Ectodermal cell (in vitro differentiated cells): ENCODE results near the gene RBM33.

Experiments
- H3K27ac ChIP-seq: 2 replicates; pipeline ENCODE4 v1.7.0; 2013; ENCODE audit warnings: mild to moderate bottlenecking, low read depth, low read length; ENCODE audit not compliant: insufficient read depth, poor library complexity, severe bottlenecking
- H3K27me3 ChIP-seq: 2 replicates; pipeline ENCODE4 v1.7.0; 2013; ENCODE audit warnings: mild to moderate bottlenecking, low read length; ENCODE audit not compliant: insufficient read depth, control insufficient read depth, poor library complexity, severe bottlenecking
- H3K36me3 ChIP-seq: one replicate; pipeline ENCODE4 v1.7.0; 2013; ENCODE audit warnings: low read length; ENCODE audit not compliant: control insufficient read depth, insufficient read depth
- H3K4me1 ChIP-seq: one replicate; pipeline ENCODE4 v1.7.0; 2013; ENCODE audit warnings: low read length; ENCODE audit not compliant: control insufficient read depth, insufficient read depth
- H3K4me3 ChIP-seq: 2 replicates; pipeline ENCODE4 v1.7.0; 2013; ENCODE audit warnings: low read depth, low read length, control low read depth; ENCODE audit not compliant: insufficient read depth
- H3K9me3 ChIP-seq: 2 replicates; pipeline ENCODE4 v1.7.0; 2013; ENCODE audit warnings: mild to moderate bottlenecking, low read length, moderate library complexity; ENCODE audit not compliant: control insufficient read depth
- WGBS, 2 experiments: methylation state at CpG; one replicate each; pipeline ENCODE4 v1.1.7; 2013; ENCODE audit warnings: missing lambda C conversion rate in 2 of 2; 5-methylcytosine and 5-hydroxymethylcytosine counted together

RBM33 gene

GRCh38 chr7:155743177-155743576, 98.7 kb downstream of the RBM33 start:
- Histone ChIP-seq H3K27ac (no peak overlapping the region), H3K4me1 (no peaks in the 10 kb centered on the region), H3K36me3 (peaks cover 56% of the 10 kb centered on the region), H3K4me3 (no peak overlapping the region), H3K27me3 (no peaks in the 10 kb centered on the region), H3K9me3 (no peaks in the 10 kb centered on the region)
- WGBS, 2 experiments = 96 to 100% methylated on average over 3 of the region's 4 CpGs

- no peaks in the 10 kb centered on the region for H3K4me1 ChIP-seq
- no peaks in the 10 kb centered on the region for H3K9me3 ChIP-seq
- H3K36me3 ChIP-seq = peaks cover 47% of the 10 kb centered on the region
- no peak overlapping the region for H3K4me3 ChIP-seq
- 96 to 97% methylated on average over 17 of the region's 17 CpGs for WGBS, 2 experiments
- H3K27me3 ChIP-seq = no peaks in the 10 kb centered on the region
- H3K27ac ChIP-seq = no peak overlapping the region
Observed at GRCh38 chr7:155744971-155745683, 100.7 kb downstream of the RBM33 start.

- Histone ChIP-seq H3K4me1 (no peaks in the 10 kb centered on the region), H3K27ac (no peak overlapping the region), H3K27me3 (no peaks in the 10 kb centered on the region), H3K4me3 (no peak overlapping the region), H3K36me3 (peaks cover 41% of the 10 kb centered on the region), H3K9me3 (no peaks in the 10 kb centered on the region)
- WGBS, 2 experiments = 95 to 97% methylated on average over 9 of the region's 9 CpGs
Observed at GRCh38 chr7:155745737-155746136, 101.3 kb downstream of the RBM33 start.

- no peaks in the 10 kb centered on the region for H3K27me3 ChIP-seq
- peaks cover 36% of the 10 kb centered on the region for H3K36me3 ChIP-seq
- H3K9me3 ChIP-seq = no peaks in the 10 kb centered on the region
- no peak overlapping the region for H3K4me3 ChIP-seq
- H3K27ac ChIP-seq = no peak overlapping the region
- no peaks in the 10 kb centered on the region for H3K4me1 ChIP-seq
- WGBS, 2 experiments = 80 to 88% methylated on average over 2 of the region's 2 CpGs
Observed at GRCh38 chr7:155746188-155746587, 101.7 kb downstream of the RBM33 start.

GRCh38 chr7:155747209-155747608, 102.7 kb downstream of the RBM33 start:
- no peak overlapping the region for H3K27ac ChIP-seq
- H3K9me3 ChIP-seq = no peaks in the 10 kb centered on the region
- H3K4me1 ChIP-seq = no peaks in the 10 kb centered on the region
- no peaks in the 10 kb centered on the region for H3K27me3 ChIP-seq
- no peak overlapping the region for H3K4me3 ChIP-seq
- WGBS, 2 experiments = 84 to 92% methylated on average over 1 of the region's 1 CpG
- peaks cover 28% of the 10 kb centered on the region for H3K36me3 ChIP-seq

GRCh38 chr7:155749578-155749977, 105.1 kb downstream of the RBM33 start:
- H3K36me3 ChIP-seq = peaks cover 18% of the 10 kb centered on the region
- no peaks in the 10 kb centered on the region for H3K9me3 ChIP-seq
- H3K27me3 ChIP-seq = no peaks in the 10 kb centered on the region
- no peak overlapping the region for H3K27ac ChIP-seq
- H3K4me3 ChIP-seq = no peak overlapping the region
- 89 to 94% methylated on average over 3 of the region's 3 CpGs for WGBS, 2 experiments
- no peaks in the 10 kb centered on the region for H3K4me1 ChIP-seq

- no peak overlapping the region for H3K27ac ChIP-seq
- H3K27me3 ChIP-seq = no peaks in the 10 kb centered on the region
- H3K4me3 ChIP-seq = no peak overlapping the region
- no peaks in the 10 kb centered on the region for H3K9me3 ChIP-seq
- peaks cover 9% of the 10 kb centered on the region for H3K36me3 ChIP-seq
- H3K4me1 ChIP-seq = no peaks in the 10 kb centered on the region
- 97 to 99% methylated on average over 3 to 4 of the region's 5 CpGs for WGBS, 2 experiments
Observed at GRCh38 chr7:155750255-155751125, 106.0 kb downstream of the RBM33 start.

- no peak overlapping the region for H3K4me3 ChIP-seq
- no peaks in the 10 kb centered on the region for H3K36me3 ChIP-seq
- H3K4me1 ChIP-seq = no peaks in the 10 kb centered on the region
- WGBS, 2 experiments = 95 to 98% methylated on average over 4 of the region's 4 CpGs
- H3K27me3 ChIP-seq = no peaks in the 10 kb centered on the region
- no peaks in the 10 kb centered on the region for H3K9me3 ChIP-seq
- no peak overlapping the region for H3K27ac ChIP-seq
Observed at GRCh38 chr7:155751409-155751808, 106.9 kb downstream of the RBM33 start.

- Histone ChIP-seq H3K4me3 (no peak overlapping the region), H3K27ac (no peak overlapping the region), H3K27me3 (no peaks in the 10 kb centered on the region), H3K4me1 (no peaks in the 10 kb centered on the region), H3K9me3 (no peaks in the 10 kb centered on the region), H3K36me3 (no peaks in the 10 kb centered on the region)
- WGBS, 2 experiments = 93% methylated on average over 9 of the region's 9 CpGs
Observed at GRCh38 chr7:155752756-155753445, 108.4 kb downstream of the RBM33 start.

GRCh38 chr7:155753446-155753965, 109.0 kb downstream of the RBM33 start:
- Histone ChIP-seq H3K4me1 (peaks cover 2% of the 10 kb centered on the region), H3K27me3 (no peaks in the 10 kb centered on the region), H3K36me3 (no peaks in the 10 kb centered on the region), H3K9me3 (no peaks in the 10 kb centered on the region), H3K4me3 (no peak overlapping the region), H3K27ac (no peak overlapping the region)
- 94% methylated on average over 10 of the region's 10 CpGs for WGBS, 2 experiments
